Fibroblast of villous mesenchyme (primary cell): ENCODE results near the gene CDC42BPB. TPM values are rescaled to one million over a fixed set of nuclear protein-coding genes. Genes with fewer than 3 reads are reported as not detected.

Source experiments
- DNase-seq: peaks from one replicate; pipeline ENCODE4 v3.0.0-alpha.2; 2010; ENCODE audit warnings: low read depth
- H3K4me3 ChIP-seq: 2 replicates; pipeline ENCODE4 v1.5.1; 2011; ENCODE audit warnings: low read depth, mild to moderate bottlenecking, low read length
- CTCF ChIP-seq: IDR thresholded peaks from 2 replicates; pipeline ENCODE4 v1.5.1; 2012; ENCODE audit warnings: low read depth, mild to moderate bottlenecking, low read length; ENCODE audit not compliant: insufficient read depth
- total RNA-seq: library from RNA; depleted of rRNA; stranded (reverse); fragments of >200 nt; gene quantifications from 2 replicates; pipeline ENCODE4 v1.2.3, GENCODE V29; 2012

The CDC42BPB gene
- total RNA-seq, 1 donor, result 122 TPM

DNA sequence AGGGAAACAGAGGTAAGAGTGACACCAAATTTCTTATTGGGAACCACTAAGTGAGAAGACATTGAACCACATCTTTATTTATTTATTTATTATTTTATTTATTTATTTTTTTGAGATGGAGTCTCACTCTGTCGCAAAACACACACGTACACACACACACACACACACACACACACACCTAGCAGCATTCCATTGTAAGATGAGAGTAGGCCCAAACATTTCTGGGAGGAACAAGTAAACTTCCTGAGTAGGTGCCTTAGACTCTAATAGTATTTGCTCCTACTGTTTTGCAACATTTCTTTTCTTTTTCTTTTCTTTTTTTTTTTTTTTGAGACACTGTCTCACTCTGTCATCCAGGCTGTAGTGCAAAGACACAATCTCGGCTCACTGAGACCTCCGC is 7.1 kb upstream of the CDC42BPB start:
- DNase-seq, result no peak
- no peak overlapping the region for H3K4me3 ChIP-seq
- TF ChIP-seq CTCF, result no peak

DNA sequence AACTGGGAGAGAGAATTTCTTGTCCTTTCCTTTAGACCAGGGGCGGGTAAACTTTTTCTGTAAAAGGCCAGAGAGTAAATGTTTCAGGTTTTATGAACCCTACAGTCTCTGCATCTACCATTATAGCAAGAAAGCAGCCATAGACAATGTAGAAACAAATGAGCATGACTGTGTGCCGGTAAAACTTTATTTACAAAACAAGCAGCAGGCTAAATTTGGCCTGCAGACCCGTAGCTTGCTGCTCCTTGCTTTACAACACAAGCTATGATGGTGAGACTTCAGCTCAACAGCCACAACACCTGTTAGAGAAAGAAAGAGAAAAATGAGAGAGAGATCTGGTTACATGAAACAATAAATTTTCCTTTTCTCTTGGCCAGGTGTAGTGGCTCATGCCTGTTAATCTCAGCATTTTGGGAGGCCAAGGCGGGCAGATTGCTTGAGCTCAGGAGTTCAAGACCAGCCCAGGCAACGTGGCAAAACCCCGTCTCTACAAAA is 4.2 kb upstream of the CDC42BPB start:
- no peak for DNase-seq
- H3K4me3 ChIP-seq, result no peak overlapping the region
- TF ChIP-seq CTCF, result no peak

GRCh38 chr14:103059556-103059955 is 2.2 kb upstream of the CDC42BPB start:
- no peak for TF ChIP-seq CTCF
- no peak overlapping the region for H3K4me3 ChIP-seq
- no peak for DNase-seq

DNA sequence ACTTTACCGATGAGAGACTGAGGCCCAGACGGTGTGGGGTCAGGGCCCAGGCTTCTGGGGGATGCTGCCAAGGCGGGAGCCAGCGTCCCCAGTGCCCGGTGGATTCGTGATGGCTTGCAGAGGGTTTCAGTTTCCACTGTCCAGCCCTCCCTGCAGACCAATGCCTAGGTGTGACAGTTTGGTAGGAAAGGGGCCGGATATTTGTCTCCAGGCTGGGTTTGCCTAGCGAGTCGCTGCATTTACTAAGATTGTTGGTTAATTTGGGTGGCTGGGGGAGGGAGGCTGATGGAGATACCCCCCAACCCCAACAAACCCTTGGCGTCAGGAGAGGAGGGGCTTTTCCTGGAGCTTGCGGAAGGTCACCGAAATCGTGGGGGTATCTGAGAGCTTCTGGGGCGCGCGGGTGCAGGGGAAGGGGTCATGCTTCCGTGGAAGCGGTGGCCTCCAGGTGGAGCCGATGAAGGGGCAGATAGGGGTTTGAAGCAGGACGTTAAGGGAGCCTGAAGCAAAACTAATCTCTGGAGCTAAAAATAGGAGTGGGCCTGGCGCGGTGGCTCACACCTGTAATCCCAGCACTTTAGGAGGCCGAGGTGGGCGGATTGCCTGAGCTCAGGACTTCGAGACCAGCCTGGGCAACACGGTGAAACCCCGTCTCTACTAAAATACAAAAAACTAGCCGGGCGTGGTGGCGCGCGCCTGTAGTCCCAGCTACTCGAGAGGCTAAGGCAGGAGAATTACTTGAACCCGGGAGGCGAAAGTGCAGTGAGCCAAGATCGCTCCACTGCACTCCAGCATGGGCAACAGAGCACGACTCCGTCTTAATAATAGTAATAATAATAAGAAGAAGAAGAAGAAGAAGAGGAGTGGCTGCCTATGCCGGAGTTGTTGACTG is 1.1 kb upstream of the CDC42BPB start:
- peak overlapping the region; percentile 71 for H3K4me3 ChIP-seq
- TF ChIP-seq CTCF, result no peak
- DNase-seq, result peak; percentile 42

GRCh38 chr14:103057028-103057371 is 349 bp downstream of the CDC42BPB start:
- DNase-seq, result peak; percentile 25
- peak overlapping the region; percentile 83 for H3K4me3 ChIP-seq
- TF ChIP-seq CTCF, result no peak

GRCh38 chr14:103056322-103057027 is 874 bp downstream of the CDC42BPB start:
- peak; percentile 88 for DNase-seq
- H3K4me3 ChIP-seq, result peak overlapping the region; percentile 83
- TF ChIP-seq CTCF, result no peak
